Stimulated activated CD8-positive, alpha-beta memory T cell treated with anti-CD3 and anti-CD28 coated beads, Interleukin-7, amount 100 ng/mL, for 48 hours (primary cell): ENCODE results near the gene CCDC136.

Experiments
- DNase-seq, 2 donors: peaks; one replicate each; pipeline ENCODE4 v3.0.0-alpha.2; 2020; ENCODE audit warnings: low read depth in 1 of 2; ENCODE audit errors: extremely low read depth in 1 of 2

Gene CCDC136

GRCh38 chr7:128830231-128831177, 38.7 kb downstream of the CCDC136 start, which contains the start of gene FLNC:
Gene FLNC (plus strand): TSS chr7:128830406. CDS start chr7:128830638, 232 bp downstream.
- DNase-seq: no peak

- no peak for DNase-seq
These were observed 39.6 kb downstream of the CCDC136 start for GRCh38 chr7:128831178-128831993.

- no peak for DNase-seq
These were observed 40.5 kb downstream of the CCDC136 start for GRCh38 chr7:128831994-128832879.

- no peak for DNase-seq
These were observed 41.0 kb downstream of the CCDC136 start for GRCh38 chr7:128832880-128833147.

DNA sequence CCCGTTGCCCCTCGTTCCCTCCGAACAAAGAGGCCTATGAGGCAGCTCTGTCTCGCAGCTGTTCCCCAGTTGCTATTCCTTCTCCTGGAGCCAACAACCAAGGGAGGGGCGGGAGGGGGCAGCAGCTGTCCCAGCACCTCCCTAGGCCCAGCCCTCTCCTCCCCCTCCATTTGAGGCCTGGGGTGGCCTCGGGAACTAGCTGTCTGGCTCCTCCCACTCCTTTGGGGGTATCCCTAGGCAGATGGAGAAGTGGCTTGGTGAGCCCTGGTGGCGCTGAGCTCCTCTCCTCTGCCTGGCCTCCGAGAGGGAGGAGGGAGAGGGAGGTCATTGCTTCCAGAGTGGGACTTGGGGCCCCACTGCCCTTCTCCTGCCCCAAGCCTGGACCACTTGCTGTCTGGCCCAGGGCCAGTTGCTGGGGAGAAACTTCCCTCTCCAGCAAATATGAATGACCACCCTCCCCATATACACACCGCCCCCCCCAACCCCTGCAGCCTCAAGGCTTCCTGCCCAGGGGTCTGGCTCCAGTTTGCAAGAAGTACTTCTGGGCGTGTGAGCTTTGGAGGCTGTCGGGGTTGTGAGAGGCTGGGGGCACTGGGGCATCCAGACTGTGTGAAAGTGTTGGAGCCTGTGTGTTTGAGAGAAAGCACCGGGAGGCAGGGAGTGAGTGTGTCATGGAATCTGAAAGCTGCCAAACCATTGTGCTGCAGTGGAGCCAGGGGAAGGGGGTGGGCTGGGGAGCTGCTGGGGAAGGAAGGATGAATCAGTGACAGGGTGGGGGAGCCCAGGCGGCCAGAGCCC, 41.6 kb downstream of the CCDC136 start:
- DNase-seq: no peak

DNA sequence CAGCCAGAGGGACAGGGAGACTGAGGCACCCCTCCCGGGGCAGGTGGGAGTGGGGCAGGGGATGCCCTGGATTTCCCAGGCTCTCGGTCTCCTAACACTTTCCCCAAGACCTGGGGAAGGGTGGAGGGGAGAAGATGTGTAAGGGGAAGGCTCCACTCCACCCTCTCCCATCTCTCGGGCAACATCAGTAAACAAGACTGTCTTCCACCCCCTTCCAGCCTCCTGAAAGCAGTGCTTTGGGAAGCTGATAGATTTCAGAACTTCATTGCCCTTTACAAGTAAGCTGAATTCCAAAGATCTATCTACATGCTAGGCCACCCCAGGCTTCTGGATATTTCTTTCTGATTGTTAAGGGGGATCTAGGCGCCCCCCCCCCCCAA, 42.2 kb downstream of the CCDC136 start:
- DNase-seq: no peak

GRCh38 chr7:128835231-128835751, 43.5 kb downstream of the CCDC136 start:
- DNase-seq: no peak

DNA sequence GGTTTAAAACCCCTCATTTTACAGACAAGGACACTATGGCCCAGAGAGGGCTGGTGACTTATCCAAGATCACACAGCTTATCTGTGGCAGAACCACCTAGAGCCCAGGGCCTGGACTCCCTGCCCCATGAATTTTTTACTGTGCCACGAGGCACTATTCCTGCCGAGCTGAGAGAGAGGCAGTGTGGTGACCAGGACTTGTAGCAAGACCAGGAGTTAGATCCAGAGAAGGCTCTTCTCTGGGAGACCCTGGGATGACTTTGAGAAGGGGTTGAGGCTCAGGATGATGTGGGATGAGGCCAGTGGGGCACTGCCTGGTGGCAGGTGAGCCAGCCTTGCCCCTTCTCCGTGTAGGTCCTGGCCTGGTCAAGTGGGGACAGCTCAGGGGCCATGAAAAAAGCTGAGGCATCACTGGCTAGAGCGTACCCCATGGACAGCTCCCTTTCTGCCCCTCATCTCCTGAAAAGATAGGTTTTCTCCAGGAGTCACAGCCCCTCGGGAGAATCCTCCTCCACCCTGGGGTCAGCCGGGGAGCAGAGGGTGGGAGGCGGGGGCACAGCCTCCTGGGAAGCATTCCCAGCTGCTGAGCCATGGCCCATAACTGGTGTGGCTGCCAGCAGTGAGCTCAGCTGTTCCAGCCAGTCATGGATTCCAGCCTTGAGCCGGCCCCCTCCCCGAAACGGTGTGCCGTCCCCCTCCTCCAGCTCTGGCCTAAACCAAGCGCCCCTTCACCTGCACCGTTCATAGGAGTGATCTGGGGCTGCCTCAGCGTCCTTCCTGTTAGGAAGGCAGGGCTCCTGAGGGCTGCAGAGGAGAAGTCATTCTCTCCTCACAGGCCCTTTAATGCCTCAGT, 44.2 kb downstream of the CCDC136 start:
- DNase-seq: no peak

DNA sequence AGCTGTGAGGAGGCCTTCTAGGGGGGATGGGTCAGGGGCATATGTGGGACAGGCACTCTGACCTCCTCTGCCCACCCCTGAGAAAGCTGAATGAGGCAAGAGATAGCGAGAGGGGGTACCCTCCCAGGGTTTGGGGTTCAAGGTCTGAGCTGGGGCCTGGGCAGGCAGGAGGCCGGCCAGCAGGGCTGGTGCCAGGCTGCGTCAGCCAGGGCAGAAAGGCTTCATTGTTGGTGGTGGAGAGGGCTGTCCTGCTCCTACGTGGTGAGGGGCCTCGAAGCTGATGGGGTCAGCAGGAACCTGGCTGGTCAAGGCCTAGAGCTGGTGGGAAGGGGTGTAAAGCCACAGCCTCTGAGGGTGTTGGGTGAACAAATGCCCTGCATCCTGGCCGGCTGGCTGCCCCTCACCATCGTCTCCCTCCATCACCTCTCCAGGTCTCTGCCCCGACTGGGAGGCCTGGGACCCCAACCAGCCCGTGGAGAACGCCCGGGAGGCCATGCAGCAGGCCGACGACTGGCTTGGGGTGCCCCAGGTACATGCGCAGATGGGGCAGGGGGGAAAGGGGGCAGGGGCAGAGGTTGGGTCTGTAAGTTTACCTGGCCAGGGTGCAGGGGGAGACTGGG, 45.1 kb downstream of the CCDC136 start:
- no peak for DNase-seq

- no peak for DNase-seq
These were observed 45.8 kb downstream of the CCDC136 start for GRCh38 chr7:128837521-128837921.

- DNase-seq: no peak
These were observed 46.5 kb downstream of the CCDC136 start for GRCh38 chr7:128838109-128838779.

DNA sequence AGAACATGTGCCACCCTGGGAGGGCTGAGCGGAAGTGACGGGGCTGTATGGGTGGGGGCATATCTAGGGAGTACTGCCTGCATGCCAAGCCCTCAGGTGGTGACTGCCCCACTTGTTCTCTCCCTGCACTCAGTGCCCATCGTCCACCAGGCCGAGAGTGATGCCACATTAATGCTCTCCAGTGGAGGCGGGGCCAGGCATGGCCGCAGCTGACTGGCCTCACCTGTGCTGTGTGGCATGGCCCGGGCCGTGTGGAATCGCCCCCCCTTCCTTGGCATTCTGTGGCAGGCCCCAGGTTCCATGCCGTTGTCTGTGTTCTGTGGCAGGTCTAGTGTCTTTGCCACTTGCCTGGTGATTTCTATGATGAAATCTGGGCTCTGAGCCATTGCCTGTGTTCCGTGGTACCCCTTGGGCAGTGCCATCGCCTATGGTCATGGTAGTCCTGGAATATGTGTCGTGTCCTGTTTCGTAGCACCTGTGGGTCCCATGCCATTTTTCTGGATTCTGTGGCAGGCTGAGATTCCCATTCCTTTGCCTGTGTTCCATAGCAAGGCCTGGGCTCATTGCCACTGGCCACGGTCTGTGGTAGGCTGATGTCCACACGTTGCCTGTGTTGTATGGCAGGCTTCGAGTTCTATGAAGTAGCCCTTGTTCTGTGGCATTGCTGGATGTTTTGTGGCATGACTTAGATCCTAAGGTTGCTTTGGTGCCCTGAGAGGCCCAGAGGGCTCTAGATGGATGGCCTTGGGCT, 47.4 kb downstream of the CCDC136 start:
- DNase-seq: no peak

GRCh38 chr7:128839751-128840177, 48.0 kb downstream of the CCDC136 start:
- no peak for DNase-seq

DNA sequence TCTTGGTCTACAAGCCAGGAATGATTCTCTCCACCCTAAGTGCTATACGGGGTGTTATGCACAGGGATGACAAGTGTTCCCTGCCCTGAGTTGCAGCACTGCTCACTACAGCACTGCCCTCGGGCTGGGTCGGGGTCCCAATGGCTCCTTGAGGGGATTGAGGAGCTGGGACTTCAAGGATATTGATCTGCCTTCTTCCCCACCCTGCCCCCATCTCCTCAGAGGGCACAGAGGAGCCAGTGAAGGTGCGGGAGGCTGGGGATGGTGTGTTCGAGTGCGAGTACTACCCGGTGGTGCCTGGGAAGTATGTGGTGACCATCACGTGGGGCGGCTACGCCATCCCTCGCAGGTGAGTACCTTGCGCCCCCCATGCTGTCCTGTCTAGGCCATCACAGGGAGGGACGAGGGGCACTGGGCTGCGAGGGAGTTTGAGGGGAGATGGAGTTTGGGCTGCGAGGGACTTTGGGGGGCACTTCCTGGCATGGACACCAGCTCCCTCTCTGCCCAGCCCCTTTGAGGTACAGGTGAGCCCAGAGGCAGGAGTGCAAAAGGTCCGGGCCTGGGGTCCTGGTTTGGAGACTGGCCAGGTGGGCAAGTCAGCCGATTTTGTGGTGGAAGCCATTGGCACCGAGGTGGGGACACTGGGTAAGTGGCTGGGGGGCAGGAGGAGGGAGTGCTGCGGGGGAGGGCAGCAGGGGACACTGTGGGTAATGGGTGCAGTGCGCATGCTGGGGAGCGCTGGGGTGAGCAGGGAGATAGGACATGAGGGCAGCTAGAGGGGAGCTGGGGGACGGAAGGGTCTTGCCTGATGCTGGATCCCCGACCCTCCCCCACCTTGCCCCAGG, 48.8 kb downstream of the CCDC136 start:
- DNase-seq: no peak

DNA sequence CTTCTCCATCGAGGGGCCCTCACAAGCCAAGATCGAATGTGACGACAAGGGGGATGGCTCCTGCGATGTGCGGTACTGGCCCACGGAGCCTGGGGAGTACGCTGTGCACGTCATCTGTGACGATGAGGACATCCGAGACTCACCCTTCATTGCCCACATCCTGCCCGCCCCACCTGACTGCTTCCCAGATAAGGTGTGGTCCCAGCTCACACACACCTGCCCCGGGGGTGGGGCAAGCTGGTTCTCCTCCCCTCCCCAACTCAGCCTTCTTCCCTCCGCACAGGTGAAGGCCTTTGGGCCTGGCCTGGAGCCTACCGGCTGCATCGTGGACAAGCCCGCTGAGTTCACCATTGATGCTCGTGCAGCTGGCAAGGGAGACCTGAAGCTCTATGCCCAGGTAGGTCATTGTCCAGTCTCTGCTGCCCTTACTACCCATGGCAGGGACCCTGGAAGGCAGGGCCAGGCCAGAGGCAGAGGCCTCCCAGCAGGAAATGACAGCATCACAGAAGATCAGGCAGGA, 49.5 kb downstream of the CCDC136 start:
- no peak for DNase-seq
